Nephron progenitor cell (in vitro differentiated cells): ENCODE results near the gene LRP4.
A peak's percentile ranks its signal among the peaks of the same experiment; 100 is the strongest.

Experiments used
- DNase-seq: peaks from one replicate; pipeline ENCODE4 v3.0.0; 2021
- H3K27ac Mint-ChIP-seq: 2 replicates; pipeline ENCODE4 v1.8.0; 2021; ENCODE audit warnings: mild to moderate bottlenecking, moderate library complexity, mixed read lengths
- H3K27me3 Mint-ChIP-seq: 2 replicates; pipeline ENCODE4 v1.8.0; 2021; ENCODE audit warnings: mild to moderate bottlenecking, low read depth, mixed read lengths; ENCODE audit not compliant: poor library complexity
- H3K36me3 Mint-ChIP-seq: 2 replicates; pipeline ENCODE4 v1.8.0; 2021; ENCODE audit warnings: low read depth, mixed read lengths
- H3K4me1 Mint-ChIP-seq: 2 replicates; pipeline ENCODE4 v1.8.0; 2021; ENCODE audit warnings: mixed read lengths
- H3K4me3 Mint-ChIP-seq: 2 replicates; pipeline ENCODE4 v1.8.0; 2021; ENCODE audit warnings: mild to moderate bottlenecking, moderate library complexity, mixed read lengths
- H3K9me3 Mint-ChIP-seq: 2 replicates; pipeline ENCODE4 v1.8.0; 2021; ENCODE audit warnings: mild to moderate bottlenecking, moderate library complexity, mixed read lengths
- TF ChIP-seq, protein P1 (sequence below): fragments of 200-600 bp; sonication (generic); IDR thresholded peaks from 2 replicates; pipeline ENCODE4 v1.5.0; 2021; ENCODE audit warnings: antibody characterized with exemption

The LRP4 gene

DNA sequence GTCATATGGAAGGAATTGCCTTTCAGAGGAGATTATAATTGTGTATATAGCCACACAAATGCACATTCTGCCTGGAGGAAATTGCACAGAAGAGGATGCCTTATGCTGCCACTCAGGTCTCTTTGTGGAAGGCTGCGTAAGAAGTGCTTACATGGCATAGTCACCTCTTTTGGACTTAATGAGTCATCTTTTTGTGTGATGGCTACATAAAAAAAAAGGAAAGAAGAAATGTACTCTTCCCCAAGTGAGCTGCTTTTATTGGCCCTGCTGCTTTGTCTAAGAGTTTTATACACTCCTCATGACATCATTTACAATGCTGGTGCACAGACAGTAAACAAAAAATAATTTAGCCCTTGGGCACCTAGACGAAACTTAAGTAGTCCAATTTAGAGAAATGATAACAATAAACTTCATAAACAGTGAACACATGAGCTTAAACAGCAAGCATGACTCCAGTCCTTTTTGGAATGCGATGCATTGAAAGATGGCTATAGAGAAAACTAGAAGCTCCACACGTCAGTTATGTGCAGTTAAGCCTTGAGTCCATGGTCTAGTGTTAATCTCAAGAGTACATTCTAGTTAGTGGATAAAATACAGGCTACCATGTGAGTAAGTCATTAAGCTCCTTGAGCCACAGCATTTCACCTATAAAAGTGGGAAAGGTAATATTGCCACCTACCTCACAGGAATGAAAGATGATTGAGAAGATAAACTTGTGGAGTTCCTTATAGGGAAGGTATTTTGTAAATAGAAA lies 30.2 kb upstream of the LRP4 start:
- H3K36me3 Mint-ChIP-seq = peaks cover 21% of the 10 kb centered on the region
- H3K4me3 Mint-ChIP-seq = no peak overlapping the region
- H3K9me3 Mint-ChIP-seq = no peaks in the 10 kb centered on the region
- no peak for DNase-seq
- H3K27ac Mint-ChIP-seq = no peak overlapping the region
- peaks cover 3% of the 10 kb centered on the region for H3K27me3 Mint-ChIP-seq
- TF ChIP-seq, protein P1, sequence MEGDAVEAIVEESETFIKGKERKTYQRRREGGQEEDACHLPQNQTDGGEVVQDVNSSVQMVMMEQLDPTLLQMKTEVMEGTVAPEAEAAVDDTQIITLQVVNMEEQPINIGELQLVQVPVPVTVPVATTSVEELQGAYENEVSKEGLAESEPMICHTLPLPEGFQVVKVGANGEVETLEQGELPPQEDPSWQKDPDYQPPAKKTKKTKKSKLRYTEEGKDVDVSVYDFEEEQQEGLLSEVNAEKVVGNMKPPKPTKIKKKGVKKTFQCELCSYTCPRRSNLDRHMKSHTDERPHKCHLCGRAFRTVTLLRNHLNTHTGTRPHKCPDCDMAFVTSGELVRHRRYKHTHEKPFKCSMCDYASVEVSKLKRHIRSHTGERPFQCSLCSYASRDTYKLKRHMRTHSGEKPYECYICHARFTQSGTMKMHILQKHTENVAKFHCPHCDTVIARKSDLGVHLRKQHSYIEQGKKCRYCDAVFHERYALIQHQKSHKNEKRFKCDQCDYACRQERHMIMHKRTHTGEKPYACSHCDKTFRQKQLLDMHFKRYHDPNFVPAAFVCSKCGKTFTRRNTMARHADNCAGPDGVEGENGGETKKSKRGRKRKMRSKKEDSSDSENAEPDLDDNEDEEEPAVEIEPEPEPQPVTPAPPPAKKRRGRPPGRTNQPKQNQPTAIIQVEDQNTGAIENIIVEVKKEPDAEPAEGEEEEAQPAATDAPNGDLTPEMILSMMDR = no peak
- peaks cover 42% of the 10 kb centered on the region for H3K4me1 Mint-ChIP-seq

DNA sequence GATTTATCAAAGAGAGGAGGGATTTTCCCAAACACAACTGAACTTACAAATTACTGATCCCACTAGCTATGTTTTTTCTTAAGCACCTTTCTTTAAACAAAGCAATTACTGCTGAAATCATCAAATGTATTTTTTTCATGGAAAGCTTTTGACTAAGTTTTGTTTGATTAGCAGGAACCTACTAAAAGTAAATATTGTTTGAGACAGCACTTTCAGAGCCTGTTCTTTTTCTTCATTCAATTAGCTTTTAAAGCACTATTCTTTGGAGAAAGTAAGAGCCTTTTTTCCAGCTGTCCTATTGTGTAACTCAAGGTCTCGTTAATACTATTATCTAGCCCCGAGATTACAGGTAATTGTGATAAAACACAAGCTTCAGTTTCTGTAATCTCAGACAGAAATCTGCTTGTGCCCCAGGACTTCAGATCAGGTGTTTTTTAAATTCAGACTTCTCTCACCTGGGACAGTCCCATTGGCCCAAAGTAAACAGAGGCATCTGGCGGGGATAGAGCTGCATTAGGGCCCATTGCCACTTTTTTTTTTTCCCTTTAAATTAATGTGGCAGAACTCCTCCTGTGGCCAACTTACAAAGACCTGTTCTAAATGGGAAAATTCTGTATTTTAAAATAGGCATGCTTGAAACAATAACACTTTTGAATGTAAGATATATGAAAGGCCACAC lies 29.2 kb upstream of the LRP4 start:
- no peak for DNase-seq
- H3K9me3 Mint-ChIP-seq = no peaks in the 10 kb centered on the region
- TF ChIP-seq, protein P1 = no peak
- no peak overlapping the region for H3K27ac Mint-ChIP-seq
- peaks cover 34% of the 10 kb centered on the region for H3K4me1 Mint-ChIP-seq
- no peaks in the 10 kb centered on the region for H3K27me3 Mint-ChIP-seq
- peaks cover 26% of the 10 kb centered on the region for H3K36me3 Mint-ChIP-seq
- H3K4me3 Mint-ChIP-seq = no peak overlapping the region

DNA sequence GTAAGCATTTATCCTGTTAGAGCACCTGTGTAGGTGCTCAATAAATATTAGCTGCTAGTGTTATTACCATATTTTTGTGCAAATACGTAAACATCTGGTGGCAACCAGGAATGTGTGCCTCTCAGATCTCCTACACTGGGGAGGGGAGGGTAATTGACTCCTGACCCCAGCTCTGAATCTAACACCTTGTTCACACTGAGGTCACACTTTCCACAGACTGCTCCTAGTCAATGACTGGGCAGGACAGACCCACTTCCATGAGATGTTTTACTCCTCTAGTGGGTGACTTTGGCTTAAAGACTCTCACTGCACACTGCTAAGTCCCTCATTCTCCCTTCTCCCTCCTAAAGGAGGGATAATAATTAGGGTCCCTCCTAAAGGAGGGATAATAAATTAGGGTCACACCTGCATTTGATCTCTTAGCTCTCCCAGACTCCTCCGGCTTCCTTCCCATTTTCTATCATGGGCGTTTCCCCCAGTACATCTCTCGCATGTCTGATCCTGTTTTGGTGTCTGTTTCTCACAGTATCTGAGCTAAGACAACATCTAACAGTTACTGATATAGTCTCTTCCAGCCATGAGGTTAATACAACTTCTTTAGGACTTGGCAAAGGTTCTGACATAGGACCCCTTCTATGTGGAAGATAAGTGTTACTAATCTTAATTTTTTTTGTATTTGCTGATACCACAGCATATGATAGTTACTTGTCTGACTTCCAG lies 26.2 kb upstream of the LRP4 start:
- H3K27me3 Mint-ChIP-seq = no peaks in the 10 kb centered on the region
- peaks cover 24% of the 10 kb centered on the region for H3K4me1 Mint-ChIP-seq
- H3K4me3 Mint-ChIP-seq = no peak overlapping the region
- TF ChIP-seq, protein P1 = no peak
- peak overlapping the region; percentile 24 for H3K27ac Mint-ChIP-seq
- H3K9me3 Mint-ChIP-seq = no peaks in the 10 kb centered on the region
- peaks cover 31% of the 10 kb centered on the region for H3K36me3 Mint-ChIP-seq
- no peak for DNase-seq

GRCh38 chr11:46942172-46942571 lies 23.8 kb upstream of the LRP4 start:
- no peak overlapping the region for H3K27ac Mint-ChIP-seq
- no peak overlapping the region for H3K4me3 Mint-ChIP-seq
- peaks cover 37% of the 10 kb centered on the region for H3K36me3 Mint-ChIP-seq

GRCh38 chr11:46936138-46937110 lies 18.1 kb upstream of the LRP4 start, which contains the start of gene CSTPP1:
CSTPP1 (plus strand) TSS chr11:46936761; CDS start chr11:46936806, 45 bp downstream.
- Mint-ChIP-seq H3K27me3 (peaks cover 15% of the 10 kb centered on the region), H3K27ac (peak within 1 kb of the TSS; percentile 96), H3K4me1 (peaks cover 27% of the 10 kb centered on the region), H3K4me3 (peak within 1 kb of the TSS; percentile 97), H3K36me3 (peaks cover 14% of the 10 kb centered on the region), H3K9me3 (peaks cover 4% of the 10 kb centered on the region)
- TF ChIP-seq, protein P1 = no peak
- DNase-seq = peak; percentile 95

More at GRCh38 chr11:46942172-46942571, 23.8 kb upstream of the LRP4 start:
- TF ChIP-seq, protein P1 = no peak
- DNase-seq = no peak
- H3K9me3 Mint-ChIP-seq = no peaks in the 10 kb centered on the region
- H3K4me1 Mint-ChIP-seq = peaks cover 23% of the 10 kb centered on the region
- peaks cover 4% of the 10 kb centered on the region for H3K27me3 Mint-ChIP-seq
